ENCODE data around the gene PCMT1. TPM values are rescaled to one million over a fixed set of nuclear protein-coding genes. Genes with fewer than 3 reads are reported as not detected.

The PCMT1 gene
- total RNA-seq, 2 donors from 2014 or later, result 68.5 to 72.6 TPM

DNA sequence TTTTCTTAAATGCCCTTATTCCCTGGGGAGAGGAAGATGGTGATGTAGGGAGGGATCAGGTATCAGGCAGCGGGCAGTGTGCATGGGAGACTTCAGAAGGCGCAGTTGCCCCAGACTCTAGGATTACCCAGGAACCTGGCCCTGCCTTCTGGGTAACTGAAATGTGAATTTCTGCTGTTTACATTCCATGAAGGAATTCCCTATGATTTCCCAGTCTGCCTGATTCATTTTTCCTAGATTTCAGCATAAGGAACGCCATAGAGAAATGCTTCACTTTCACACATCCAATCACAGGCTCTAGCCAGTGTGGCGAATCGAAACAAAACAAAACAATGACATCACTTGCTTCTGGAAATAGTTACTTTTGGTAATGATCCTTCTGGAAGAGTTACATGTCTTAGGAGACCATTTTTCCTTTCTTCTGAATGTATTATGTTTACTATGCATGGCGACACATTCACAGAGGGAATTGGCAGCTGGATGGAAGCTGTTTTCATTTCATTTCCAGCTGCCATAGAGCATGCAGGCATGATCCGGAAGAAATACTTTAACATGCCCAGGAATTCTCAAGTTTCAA, 81.3 kb downstream of the PCMT1 start:
- Mint-ChIP-seq H3K27ac (no peak overlapping the region), H3K27me3 (ENCODE audit: insufficient read depth) (no peaks in the 10 kb centered on the region), H3K36me3 (ENCODE audit: low read depth) (no peaks in the 10 kb centered on the region), H3K4me1 (no peaks in the 10 kb centered on the region), H3K9me3 (no peaks in the 10 kb centered on the region), H3K4me3 (no peak overlapping the region)
- WGBS, 2 experiments (ENCODE audit: insufficient coverage in 1 of 2, insufficient read length in 1 of 2), result 87 to 94% methylated on average over 4 to 7 of the region's 7 CpGs
- no peaks in the 10 kb centered on the region for H3K4me1 ChIP-seq (ENCODE audit: control insufficient read depth, insufficient read depth, low read length)
- TF ChIP-seq, protein P1, sequence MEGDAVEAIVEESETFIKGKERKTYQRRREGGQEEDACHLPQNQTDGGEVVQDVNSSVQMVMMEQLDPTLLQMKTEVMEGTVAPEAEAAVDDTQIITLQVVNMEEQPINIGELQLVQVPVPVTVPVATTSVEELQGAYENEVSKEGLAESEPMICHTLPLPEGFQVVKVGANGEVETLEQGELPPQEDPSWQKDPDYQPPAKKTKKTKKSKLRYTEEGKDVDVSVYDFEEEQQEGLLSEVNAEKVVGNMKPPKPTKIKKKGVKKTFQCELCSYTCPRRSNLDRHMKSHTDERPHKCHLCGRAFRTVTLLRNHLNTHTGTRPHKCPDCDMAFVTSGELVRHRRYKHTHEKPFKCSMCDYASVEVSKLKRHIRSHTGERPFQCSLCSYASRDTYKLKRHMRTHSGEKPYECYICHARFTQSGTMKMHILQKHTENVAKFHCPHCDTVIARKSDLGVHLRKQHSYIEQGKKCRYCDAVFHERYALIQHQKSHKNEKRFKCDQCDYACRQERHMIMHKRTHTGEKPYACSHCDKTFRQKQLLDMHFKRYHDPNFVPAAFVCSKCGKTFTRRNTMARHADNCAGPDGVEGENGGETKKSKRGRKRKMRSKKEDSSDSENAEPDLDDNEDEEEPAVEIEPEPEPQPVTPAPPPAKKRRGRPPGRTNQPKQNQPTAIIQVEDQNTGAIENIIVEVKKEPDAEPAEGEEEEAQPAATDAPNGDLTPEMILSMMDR (conservative IDR thresholded peaks at IDR 0.05), result no peak
- H3K36me3 ChIP-seq (ENCODE audit: control insufficient read depth, insufficient read depth, low read length), result no peaks in the 10 kb centered on the region
- no peaks in the 10 kb centered on the region for H3K27me3 ChIP-seq (ENCODE audit: control insufficient read depth, insufficient read depth, low read length, poor library complexity, severe bottlenecking)
- H3K9ac ChIP-seq (ENCODE audit: extremely low read depth, low read length, poor library complexity, severe bottlenecking), result no peak overlapping the region
- H3K4me3 ChIP-seq (ENCODE audit: low read length), result no peak overlapping the region
- no peak for DNase-seq
- H3K27ac ChIP-seq (ENCODE audit: low read depth, low read length), result peak overlapping the region; percentile 74
- H3K9me3 ChIP-seq (ENCODE audit: control insufficient read depth, low read length), result no peaks in the 10 kb centered on the region

DNA sequence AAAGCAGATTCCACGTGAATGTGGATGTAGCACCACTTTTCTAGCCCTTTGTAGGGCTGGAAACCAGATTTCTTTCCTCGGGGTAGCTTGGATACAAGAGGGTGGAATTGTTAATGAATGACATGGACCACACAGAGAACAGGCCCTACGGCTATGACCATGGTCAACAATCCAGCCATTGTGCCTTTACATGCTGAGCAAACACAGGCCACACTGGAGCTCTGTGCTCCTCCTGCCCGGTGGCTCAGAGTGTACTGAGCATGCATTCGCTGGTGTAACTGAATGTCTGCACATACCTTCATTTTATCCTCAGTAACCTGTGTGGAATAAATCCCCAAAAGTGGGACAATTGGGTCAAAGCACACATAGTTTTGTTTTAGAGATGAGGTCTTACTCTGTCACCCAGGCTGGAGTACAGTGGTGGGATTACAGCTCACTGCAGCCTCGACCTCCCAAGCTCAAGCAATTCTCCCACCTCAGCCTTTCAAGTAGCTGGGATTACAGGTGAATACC, 81.8 kb downstream of the PCMT1 start:
- no peaks in the 10 kb centered on the region for H3K4me1 Mint-ChIP-seq
- H3K9me3 ChIP-seq (ENCODE audit: control insufficient read depth, low read length), result no peaks in the 10 kb centered on the region
- H3K9me3 Mint-ChIP-seq, result no peaks in the 10 kb centered on the region
- no peak overlapping the region for H3K27ac Mint-ChIP-seq
- peaks cover 4% of the 10 kb centered on the region for H3K27me3 ChIP-seq (ENCODE audit: control insufficient read depth, insufficient read depth, low read length, poor library complexity, severe bottlenecking)
- H3K27ac ChIP-seq (ENCODE audit: low read depth, low read length), result peak overlapping the region; percentile 74
- no peak for DNase-seq
- no peaks in the 10 kb centered on the region for H3K36me3 ChIP-seq (ENCODE audit: control insufficient read depth, insufficient read depth, low read length)
- H3K4me3 Mint-ChIP-seq, result no peak overlapping the region
- H3K4me1 ChIP-seq (ENCODE audit: control insufficient read depth, insufficient read depth, low read length), result no peaks in the 10 kb centered on the region
- TF ChIP-seq, protein P1 (conservative IDR thresholded peaks at IDR 0.05), result no peak
- H3K36me3 Mint-ChIP-seq (ENCODE audit: low read depth), result no peaks in the 10 kb centered on the region
- H3K4me3 ChIP-seq (ENCODE audit: low read length), result no peak overlapping the region
- WGBS, 2 experiments (ENCODE audit: insufficient coverage in 1 of 2, insufficient read length in 1 of 2), result 88 to 89% methylated on average over 6 of the region's 6 CpGs
- H3K27me3 Mint-ChIP-seq (ENCODE audit: insufficient read depth), result no peaks in the 10 kb centered on the region
- H3K9ac ChIP-seq (ENCODE audit: extremely low read depth, low read length, poor library complexity, severe bottlenecking), result no peak overlapping the region

DNA sequence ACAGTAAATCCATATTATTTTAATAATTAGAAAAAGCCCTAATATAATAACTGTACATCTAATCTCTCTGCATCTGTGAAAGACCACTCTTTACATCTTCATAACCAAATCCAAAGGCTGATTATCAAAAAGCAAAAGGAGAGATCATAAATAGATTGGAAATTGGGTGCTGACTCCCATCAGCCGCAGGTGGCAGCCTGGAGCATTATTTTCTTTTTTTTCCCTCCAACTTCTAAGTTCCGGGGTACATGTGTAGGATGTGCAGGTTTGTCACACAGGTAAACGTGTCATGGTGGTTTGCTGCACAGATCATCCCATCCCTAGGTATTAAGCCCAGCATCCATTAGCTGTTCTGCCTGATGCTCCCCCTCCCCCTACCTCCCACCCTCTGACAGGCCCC, 84.1 kb downstream of the PCMT1 start:
- H3K27me3 ChIP-seq (ENCODE audit: control insufficient read depth, insufficient read depth, low read length, poor library complexity, severe bottlenecking), result peaks cover 18% of the 10 kb centered on the region
- H3K27ac Mint-ChIP-seq, result no peak overlapping the region
- no peaks in the 10 kb centered on the region for H3K36me3 Mint-ChIP-seq (ENCODE audit: low read depth)
- H3K4me1 Mint-ChIP-seq, result no peaks in the 10 kb centered on the region
- no peaks in the 10 kb centered on the region for H3K9me3 Mint-ChIP-seq
- H3K36me3 ChIP-seq (ENCODE audit: control insufficient read depth, insufficient read depth, low read length), result no peaks in the 10 kb centered on the region
- H3K27me3 Mint-ChIP-seq (ENCODE audit: insufficient read depth), result peaks cover 2% of the 10 kb centered on the region
- TF ChIP-seq, protein P1 (conservative IDR thresholded peaks at IDR 0.05), result no peak
- no peak overlapping the region for H3K4me3 Mint-ChIP-seq
- no peak for DNase-seq
- no peak overlapping the region for H3K27ac ChIP-seq (ENCODE audit: low read depth, low read length)
- WGBS, 2 experiments (ENCODE audit: insufficient coverage in 1 of 2, insufficient read length in 1 of 2), result 87 to 100% methylated on average over 1 to 3 of the region's 3 CpGs
- H3K9ac ChIP-seq (ENCODE audit: extremely low read depth, low read length, poor library complexity, severe bottlenecking), result no peak overlapping the region
- H3K4me3 ChIP-seq (ENCODE audit: low read length), result no peak overlapping the region
- H3K9me3 ChIP-seq (ENCODE audit: control insufficient read depth, low read length), result no peaks in the 10 kb centered on the region
- H3K4me1 ChIP-seq (ENCODE audit: control insufficient read depth, insufficient read depth, low read length), result no peaks in the 10 kb centered on the region

Measured in endodermal cell (in vitro differentiated cells).